Neural progenitor cell (in vitro differentiated cells): Measurements from ENCODE around the gene CABLES1. TPM values are rescaled to one million over a fixed set of nuclear protein-coding genes. Genes with fewer than 3 reads are reported as not detected.
"Not testable (repeated sequence)": the region's sequence is repeated elsewhere in the genome, so short reads cannot be mapped to it uniquely, and the experiment has no call there.

Source experiments
- DNase-seq: peaks from one replicate; pipeline ENCODE4 v3.0.0-alpha.2; 2016; ENCODE audit warnings: low spot score
- H2AFZ ChIP-seq: fragments of 200-600 bp; sonication (generic); replicated peaks from 2 replicates; pipeline ENCODE4 v1.6.1; 2016; ENCODE audit warnings: antibody characterized with exemption
- H3F3A ChIP-seq: fragments of 200-600 bp; sonication (generic); 2 replicates; pipeline ENCODE4 v1.6.1; 2016; ENCODE audit warnings: antibody characterized with exemption, low read depth
- H3K27ac ChIP-seq: fragments of 200-600 bp; sonication (generic); 2 replicates; pipeline ENCODE4 v1.5.1; 2016; ENCODE audit warnings: mild to moderate bottlenecking
- H3K27me3 ChIP-seq: fragments of 200-600 bp; sonication (generic); 2 replicates; pipeline ENCODE4 v1.6.1; 2016; ENCODE audit warnings: mild to moderate bottlenecking, moderate library complexity
- H3K36me3 ChIP-seq: fragments of 200-600 bp; sonication (generic); 2 replicates; pipeline ENCODE4 v1.5.1; 2016
- H3K4me1 ChIP-seq: fragments of 200-600 bp; sonication (generic); 2 replicates; pipeline ENCODE4 v1.6.1; 2016; ENCODE audit warnings: mixed run types
- H3K4me2 ChIP-seq: fragments of 200-600 bp; sonication (generic); 2 replicates; pipeline ENCODE4 v1.6.1; 2016
- H3K4me3 ChIP-seq: fragments of 200-600 bp; sonication (generic); 2 replicates; pipeline ENCODE4 v1.5.1; 2016
- H3K79me2 ChIP-seq: fragments of 200-600 bp; sonication (generic); 2 replicates; pipeline ENCODE4 v1.6.1; 2016; ENCODE audit warnings: low read depth
- H3K9ac ChIP-seq: fragments of 200-600 bp; sonication (generic); 2 replicates; pipeline ENCODE4 v1.6.1; 2016
- H3K9me3 ChIP-seq: fragments of 200-600 bp; sonication (generic); 2 replicates; pipeline ENCODE4 v1.5.1; 2016; ENCODE audit warnings: low read depth
- H4K20me1 ChIP-seq: fragments of 200-600 bp; sonication (generic); 2 replicates; pipeline ENCODE4 v1.6.1; 2016; ENCODE audit warnings: low read depth
- H3K27ac Mint-ChIP-seq: 3 replicates; pipeline ENCODE4 v1.8.0; 2021; ENCODE audit warnings: mixed read lengths
- H3K27me3 Mint-ChIP-seq: 2 replicates; pipeline ENCODE4 v1.8.0; 2022; ENCODE audit warnings: low read depth, mild to moderate bottlenecking, inconsistent platforms, moderate library complexity, mixed read lengths; ENCODE audit not compliant: insufficient read depth
- H3K36me3 Mint-ChIP-seq: 3 replicates; pipeline ENCODE4 v1.8.0; 2021; ENCODE audit warnings: mixed read lengths
- H3K4me1 Mint-ChIP-seq: 3 replicates; pipeline ENCODE4 v1.8.0; 2021; ENCODE audit warnings: mixed read lengths
- H3K4me3 Mint-ChIP-seq: 3 replicates; pipeline ENCODE4 v1.8.0; 2021; ENCODE audit warnings: mild to moderate bottlenecking, moderate library complexity, mixed read lengths
- H3K9me3 Mint-ChIP-seq: 3 replicates; pipeline ENCODE4 v1.8.0; 2020; ENCODE audit warnings: mixed read lengths
- EZH2 ChIP-seq: fragments of 200-600 bp; sonication (generic); IDR thresholded peaks from 2 replicates; pipeline ENCODE4 v1.6.1; 2017; ENCODE audit warnings: antibody characterized with exemption, mild to moderate bottlenecking, moderate library complexity
- EZH2phosphoT487 ChIP-seq: fragments of 200-600 bp; sonication (generic); IDR thresholded peaks from 2 replicates; pipeline ENCODE4 v1.6.1; 2017; ENCODE audit warnings: antibody characterized with exemption
- total RNA-seq: library from RNA; depleted of rRNA; stranded (reverse); fragments of >200 nt; gene quantifications from 2 replicates; pipeline ENCODE4 v1.2.3, GENCODE V29; 2015; ENCODE audit warnings: low replicate concordance
- TF ChIP-seq, protein P1 (sequence below): fragments of 200-600 bp; sonication (generic); IDR thresholded peaks from 2 replicates; pipeline ENCODE4 v1.5.1; 2017; ENCODE audit warnings: antibody characterized with exemption, mild to moderate bottlenecking

The CABLES1 gene
- total RNA-seq, 1 donor from 2014 or later: 2.8 TPM

DNA sequence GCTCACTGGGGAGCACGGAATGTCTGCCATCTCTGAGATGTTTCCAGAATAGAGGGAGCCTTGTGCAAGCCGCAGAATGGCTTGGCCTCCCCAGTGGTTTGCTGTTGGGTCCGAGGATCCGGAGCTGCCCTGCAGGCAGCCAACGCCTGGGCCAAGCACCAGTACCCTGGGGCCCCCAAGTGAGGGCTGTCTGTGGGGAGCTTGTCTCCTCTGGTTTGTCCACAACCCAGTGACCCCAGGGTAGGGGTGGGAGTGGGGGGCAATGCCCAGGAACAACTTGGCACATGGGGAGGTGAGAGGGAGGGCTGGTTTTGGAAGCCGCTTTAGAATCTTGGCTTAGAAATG, 147.1 kb downstream of the CABLES1 start:
- no peak overlapping the region for H3K27ac Mint-ChIP-seq
- H3K9ac ChIP-seq: no peak overlapping the region
- no peaks in the 10 kb centered on the region for H3K9me3 ChIP-seq
- H3K4me2 ChIP-seq: no peak overlapping the region
- peaks cover 3% of the 10 kb centered on the region for H3K36me3 Mint-ChIP-seq
- TF ChIP-seq, protein P1, sequence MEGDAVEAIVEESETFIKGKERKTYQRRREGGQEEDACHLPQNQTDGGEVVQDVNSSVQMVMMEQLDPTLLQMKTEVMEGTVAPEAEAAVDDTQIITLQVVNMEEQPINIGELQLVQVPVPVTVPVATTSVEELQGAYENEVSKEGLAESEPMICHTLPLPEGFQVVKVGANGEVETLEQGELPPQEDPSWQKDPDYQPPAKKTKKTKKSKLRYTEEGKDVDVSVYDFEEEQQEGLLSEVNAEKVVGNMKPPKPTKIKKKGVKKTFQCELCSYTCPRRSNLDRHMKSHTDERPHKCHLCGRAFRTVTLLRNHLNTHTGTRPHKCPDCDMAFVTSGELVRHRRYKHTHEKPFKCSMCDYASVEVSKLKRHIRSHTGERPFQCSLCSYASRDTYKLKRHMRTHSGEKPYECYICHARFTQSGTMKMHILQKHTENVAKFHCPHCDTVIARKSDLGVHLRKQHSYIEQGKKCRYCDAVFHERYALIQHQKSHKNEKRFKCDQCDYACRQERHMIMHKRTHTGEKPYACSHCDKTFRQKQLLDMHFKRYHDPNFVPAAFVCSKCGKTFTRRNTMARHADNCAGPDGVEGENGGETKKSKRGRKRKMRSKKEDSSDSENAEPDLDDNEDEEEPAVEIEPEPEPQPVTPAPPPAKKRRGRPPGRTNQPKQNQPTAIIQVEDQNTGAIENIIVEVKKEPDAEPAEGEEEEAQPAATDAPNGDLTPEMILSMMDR: no peak
- TF ChIP-seq EZH2phosphoT487 (no peak), EZH2 (no peak)
- no peak overlapping the region for H3K4me3 ChIP-seq
- peaks cover 6% of the 10 kb centered on the region for H3K27me3 Mint-ChIP-seq
- no peak overlapping the region for H3K27ac ChIP-seq
- H3K27me3 ChIP-seq: no peaks in the 10 kb centered on the region
- H3K4me1 Mint-ChIP-seq: peaks cover 45% of the 10 kb centered on the region
- no peaks in the 10 kb centered on the region for H3F3A ChIP-seq
- H3K9me3 Mint-ChIP-seq: peaks cover 7% of the 10 kb centered on the region
- H3K4me3 Mint-ChIP-seq: no peak overlapping the region
- H3K79me2 ChIP-seq: no peaks in the 10 kb centered on the region
- DNase-seq: no peak
- no peaks in the 10 kb centered on the region for H3K36me3 ChIP-seq
- H4K20me1 ChIP-seq: no peaks in the 10 kb centered on the region
- H2AFZ ChIP-seq: no peak overlapping the region
- H3K4me1 ChIP-seq: peaks cover 22% of the 10 kb centered on the region

DNA sequence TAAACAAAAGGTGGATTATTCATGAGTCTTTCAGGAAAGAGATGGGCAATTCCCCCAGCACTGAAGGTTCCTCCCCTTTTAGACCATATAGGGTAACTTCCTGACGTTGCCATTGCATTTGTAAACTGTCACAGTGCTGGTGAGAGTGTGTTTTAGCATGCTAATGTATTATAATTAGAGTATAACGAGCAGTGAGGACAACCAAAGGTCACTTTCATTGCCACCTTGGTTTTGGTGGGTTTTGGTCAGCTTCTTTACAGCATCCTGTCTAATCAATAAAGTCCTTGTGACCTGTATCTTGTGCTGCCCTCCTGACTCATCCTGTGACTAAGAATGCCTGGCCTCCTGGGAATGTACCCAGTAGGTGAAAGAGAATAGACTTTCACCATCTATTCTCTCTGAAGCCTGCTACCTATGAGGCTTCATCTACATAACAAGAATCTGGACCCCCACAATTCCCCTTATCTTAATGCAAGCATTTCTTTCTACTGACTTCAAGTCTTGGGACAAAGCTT, 148.7 kb downstream of the CABLES1 start:
- Histone ChIP-seq H3F3A (no peaks in the 10 kb centered on the region), H3K36me3 (no peaks in the 10 kb centered on the region), H3K4me2 (no peak overlapping the region), H3K79me2 (no peaks in the 10 kb centered on the region), H3K27me3 (no peaks in the 10 kb centered on the region), H2AFZ (no peak overlapping the region), H3K9me3 (no peaks in the 10 kb centered on the region), H4K20me1 (no peaks in the 10 kb centered on the region), H3K4me3 (no peak overlapping the region), H3K27ac (no peak overlapping the region), H3K4me1 (peaks cover 28% of the 10 kb centered on the region), H3K9ac (no peak overlapping the region)
- H3K27me3 Mint-ChIP-seq: peaks cover 4% of the 10 kb centered on the region
- peaks cover 59% of the 10 kb centered on the region for H3K4me1 Mint-ChIP-seq
- H3K36me3 Mint-ChIP-seq: no peaks in the 10 kb centered on the region
- no peak overlapping the region for H3K27ac Mint-ChIP-seq
- H3K9me3 Mint-ChIP-seq: no peaks in the 10 kb centered on the region
- no peak overlapping the region for H3K4me3 Mint-ChIP-seq
- no peak for DNase-seq
- TF ChIP-seq, protein P1: no peak
- TF ChIP-seq EZH2phosphoT487 (no peak), EZH2 (no peak)

DNA sequence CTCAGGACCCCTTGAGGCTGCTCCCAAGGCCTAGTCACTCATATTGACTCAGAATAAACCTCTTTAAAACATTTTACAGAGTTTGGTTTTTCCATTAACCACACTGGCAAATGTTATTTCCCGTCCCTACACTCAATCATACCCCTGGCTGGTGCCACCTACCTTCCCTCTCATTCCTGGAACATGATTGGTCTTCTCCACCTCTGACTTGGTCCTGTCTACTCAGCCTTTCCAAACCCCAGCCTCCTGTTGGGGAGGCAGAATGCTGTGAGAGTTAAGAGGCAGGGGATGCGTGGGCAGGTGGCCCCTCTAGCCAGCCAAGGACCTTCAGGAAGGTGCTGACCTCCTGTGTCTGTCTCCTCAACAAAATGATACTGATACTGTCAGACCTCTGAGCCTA, 149.3 kb downstream of the CABLES1 start:
- Histone ChIP-seq H4K20me1 (no peaks in the 10 kb centered on the region), H3K27me3 (no peaks in the 10 kb centered on the region), H3K36me3 (no peaks in the 10 kb centered on the region), H3K4me1 (peaks cover 30% of the 10 kb centered on the region), H3K4me3 (no peak overlapping the region), H3F3A (no peaks in the 10 kb centered on the region), H3K9me3 (no peaks in the 10 kb centered on the region), H3K4me2 (peak overlapping the region; percentile 52), H3K79me2 (no peaks in the 10 kb centered on the region), H3K27ac (no peak overlapping the region), H2AFZ (no peak overlapping the region), H3K9ac (no peak overlapping the region)
- DNase-seq: no peak
- Mint-ChIP-seq H3K27me3 (peaks cover 4% of the 10 kb centered on the region), H3K4me1 (peaks cover 63% of the 10 kb centered on the region), H3K27ac (no peak overlapping the region), H3K36me3 (no peaks in the 10 kb centered on the region), H3K4me3 (no peak overlapping the region), H3K9me3 (no peaks in the 10 kb centered on the region)
- TF ChIP-seq, protein P1: no peak
- TF ChIP-seq EZH2phosphoT487 (no peak), EZH2 (no peak)

DNA sequence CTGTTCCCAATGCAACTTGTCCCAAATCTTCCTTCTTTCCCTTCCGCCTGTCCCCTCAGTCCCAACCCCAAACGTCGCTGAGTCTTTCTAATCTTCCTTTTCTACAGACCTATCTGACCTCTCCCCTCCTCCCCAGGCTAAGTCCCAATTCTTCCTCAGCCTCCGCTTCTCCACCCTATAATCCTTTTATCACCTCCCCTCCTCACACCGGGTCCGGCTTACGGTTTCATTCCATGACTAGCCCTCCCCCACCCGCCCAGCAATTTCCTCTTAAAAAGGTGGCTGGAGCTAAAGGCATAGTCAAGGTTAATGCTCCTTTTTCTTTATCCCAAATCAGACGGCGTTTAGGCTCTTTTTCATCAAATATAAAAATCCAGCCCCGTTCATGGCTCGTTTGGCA, 150.3 kb downstream of the CABLES1 start:
- H3K27ac Mint-ChIP-seq, H2AFZ ChIP-seq, H3K36me3 ChIP-seq, H3F3A ChIP-seq, H3K9me3 Mint-ChIP-seq, H3K36me3 Mint-ChIP-seq, H3K27ac ChIP-seq, H3K4me3 Mint-ChIP-seq, H3K9ac ChIP-seq, H3K27me3 ChIP-seq, H3K4me3 ChIP-seq, H3K79me2 ChIP-seq, H3K9me3 ChIP-seq, H3K27me3 Mint-ChIP-seq, H4K20me1 ChIP-seq: not testable (repeated sequence)
- peaks cover 56% of the 10 kb centered on the region for H3K4me1 Mint-ChIP-seq
- peak; percentile 40 for DNase-seq
- Histone ChIP-seq H3K4me2 (peak overlapping the region; percentile 52), H3K4me1 (peaks cover 30% of the 10 kb centered on the region)
